ENCODE results near the gene RYR1.
"Not testable (repeated sequence)": the region's sequence is repeated elsewhere in the genome, so short reads cannot be mapped to it uniquely, and the experiment has no call there.

The RYR1 gene

DNA sequence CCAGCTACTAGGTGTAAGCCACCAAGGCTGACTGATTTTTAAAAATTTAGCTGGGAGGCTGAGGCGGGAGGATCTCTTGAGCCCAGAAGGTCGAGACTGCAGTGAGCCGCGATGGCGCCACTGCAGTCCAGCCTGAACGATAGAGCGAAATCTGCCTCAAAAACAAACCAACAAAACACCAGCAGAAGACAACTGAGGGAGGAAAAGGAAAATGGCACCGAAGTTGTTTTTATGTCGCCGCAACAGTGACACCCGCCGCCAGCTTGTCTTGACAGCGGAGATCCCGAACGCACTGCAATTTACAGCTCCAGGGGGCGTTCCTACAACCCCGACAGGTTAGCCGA is 30.9 kb upstream of the RYR1 start:
- Histone ChIP-seq H3K36me3 (peaks cover 29% of the 10 kb centered on the region), H3K27ac (peak overlapping the region; percentile 92), H3K27me3 (peaks cover 35% of the 10 kb centered on the region), H3K4me3 (ENCODE audit: low read depth in 1 of 2, low read length in 1 of 2) (peak overlapping the region; percentile 70 to 94), H3K4me1 (ENCODE audit: control insufficient read depth in 1 of 2, insufficient read depth in 1 of 2, low read depth in 1 of 2, low read length in 1 of 2) (peaks cover 13 to 15% of the 10 kb centered on the region in 2 experiments), H3K9me3 (no peaks in the 10 kb centered on the region)
- TF ChIP-seq CTCF (IDR thresholded peaks at IDR 0.05), result no peak

DNA sequence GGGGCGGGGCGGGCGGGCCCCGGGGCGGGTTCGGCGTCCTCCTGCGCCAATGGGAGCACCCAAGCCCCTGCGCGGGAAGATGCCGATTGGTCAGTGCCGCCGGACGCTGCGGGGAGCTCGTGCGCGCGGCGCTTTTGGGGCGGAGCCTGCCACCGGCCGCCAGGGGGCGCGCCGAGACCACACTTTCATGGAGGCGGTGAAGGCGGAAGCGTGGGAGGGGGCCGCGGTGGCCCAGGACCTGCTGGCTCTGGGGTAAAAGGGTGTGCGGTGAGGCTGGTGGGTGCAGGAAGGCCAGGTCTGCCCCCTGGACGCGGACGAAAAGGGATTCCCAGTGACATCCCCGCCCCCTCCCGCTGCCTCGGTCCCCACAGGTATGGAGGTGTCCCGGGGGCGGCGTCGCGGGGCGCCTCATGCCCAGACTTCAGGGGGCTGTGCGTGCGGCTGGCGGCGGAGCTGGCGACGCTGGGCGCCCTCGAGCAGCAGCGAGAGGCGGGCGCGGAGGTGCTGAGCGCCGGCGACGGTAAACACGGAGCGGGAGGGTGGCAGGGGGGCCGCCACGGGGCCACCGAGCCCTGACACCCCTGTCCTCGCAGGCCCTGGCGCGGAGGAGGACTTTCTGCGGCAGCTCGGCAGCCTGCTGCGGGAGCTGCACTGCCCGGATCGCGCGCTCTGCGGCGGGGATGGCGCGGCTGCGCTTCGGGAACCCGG is 30.4 kb upstream of the RYR1 start, which contains the start of gene FAM98C:
Gene FAM98C, plus strand, starts transcription at position 127 of the 708 bp plus-strand sequence. Its CDS starts 61 bp downstream, at position 188.
- H3K27ac ChIP-seq, result peak within 1 kb of the TSS; percentile 92
- H3K27me3 ChIP-seq, result peaks cover 30% of the 10 kb centered on the region
- H3K4me1 ChIP-seq (ENCODE audit: control insufficient read depth in 1 of 2, insufficient read depth in 1 of 2, low read depth in 1 of 2, low read length in 1 of 2), result peaks cover 13 to 15% of the 10 kb centered on the region in 2 experiments
- peaks cover 35% of the 10 kb centered on the region for H3K36me3 ChIP-seq
- no peaks in the 10 kb centered on the region for H3K9me3 ChIP-seq
- peak within 1 kb of the TSS; percentile 70 to 94 for H3K4me3 ChIP-seq (ENCODE audit: low read depth in 1 of 2, low read length in 1 of 2)
- TF ChIP-seq CTCF (IDR thresholded peaks at IDR 0.05), result peak; percentile 99

DNA sequence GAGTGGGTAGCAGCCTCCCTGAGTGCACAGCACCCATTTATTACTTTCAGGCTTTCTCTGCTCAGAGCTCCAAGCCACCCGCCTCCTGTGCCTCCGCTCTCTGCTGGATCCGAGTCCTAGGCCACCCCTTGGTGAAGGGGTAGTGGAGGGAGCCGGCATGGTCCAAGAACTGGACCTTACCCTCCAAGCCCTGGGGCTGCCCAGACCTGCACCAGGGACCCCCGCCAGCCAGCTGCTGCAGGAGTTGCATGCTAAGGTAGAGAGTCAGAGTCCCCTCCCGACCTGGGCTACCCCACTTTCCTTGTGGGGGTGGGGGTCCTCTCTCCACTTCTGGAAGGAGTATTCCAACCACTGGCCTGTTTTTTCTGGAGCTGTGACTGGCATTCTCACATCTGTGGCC is 28.6 kb upstream of the RYR1 start:
- no peak for TF ChIP-seq CTCF (IDR thresholded peaks at IDR 0.05)
- no peak overlapping the region for H3K4me3 ChIP-seq (ENCODE audit: low read depth in 1 of 2, low read length in 1 of 2)
- H3K4me1 ChIP-seq (ENCODE audit: control insufficient read depth in 1 of 2, insufficient read depth in 1 of 2, low read depth in 1 of 2, low read length in 1 of 2), result peaks cover 20 to 24% of the 10 kb centered on the region in 2 experiments
- peak overlapping the region; percentile 92 for H3K27ac ChIP-seq
- peaks cover 52% of the 10 kb centered on the region for H3K36me3 ChIP-seq
- H3K27me3 ChIP-seq, result peaks cover 12% of the 10 kb centered on the region
- no peaks in the 10 kb centered on the region for H3K9me3 ChIP-seq

DNA sequence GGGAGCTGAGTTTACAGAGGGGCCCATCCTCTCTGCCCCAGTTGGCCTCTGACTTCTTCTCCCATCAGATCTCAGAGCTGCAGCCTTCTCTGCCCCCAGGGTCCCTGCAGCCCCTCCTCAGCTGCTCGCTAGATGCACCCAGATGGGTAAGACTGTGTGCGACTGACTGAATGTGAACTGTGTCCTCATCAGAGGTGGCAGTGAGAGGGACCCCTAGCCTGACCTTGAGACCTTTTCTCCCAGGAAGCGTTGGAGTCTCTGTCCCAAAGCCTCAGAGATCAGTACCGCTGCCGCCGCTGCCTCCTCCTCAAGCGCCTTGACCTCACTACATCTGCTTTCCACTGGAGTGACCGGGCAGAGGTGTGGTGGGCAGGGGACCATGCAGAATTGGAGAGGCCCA is 28.2 kb upstream of the RYR1 start:
- Histone ChIP-seq H3K4me3 (ENCODE audit: low read depth in 1 of 2, low read length in 1 of 2) (no peak overlapping the region), H3K27ac (peak overlapping the region; percentile 92), H3K36me3 (peaks cover 56% of the 10 kb centered on the region), H3K27me3 (peaks cover 8% of the 10 kb centered on the region), H3K9me3 (no peaks in the 10 kb centered on the region), H3K4me1 (ENCODE audit: control insufficient read depth in 1 of 2, insufficient read depth in 1 of 2, low read depth in 1 of 2, low read length in 1 of 2) (peaks cover 24 to 26% of the 10 kb centered on the region in 2 experiments)
- no peak for TF ChIP-seq CTCF (IDR thresholded peaks at IDR 0.05)

DNA sequence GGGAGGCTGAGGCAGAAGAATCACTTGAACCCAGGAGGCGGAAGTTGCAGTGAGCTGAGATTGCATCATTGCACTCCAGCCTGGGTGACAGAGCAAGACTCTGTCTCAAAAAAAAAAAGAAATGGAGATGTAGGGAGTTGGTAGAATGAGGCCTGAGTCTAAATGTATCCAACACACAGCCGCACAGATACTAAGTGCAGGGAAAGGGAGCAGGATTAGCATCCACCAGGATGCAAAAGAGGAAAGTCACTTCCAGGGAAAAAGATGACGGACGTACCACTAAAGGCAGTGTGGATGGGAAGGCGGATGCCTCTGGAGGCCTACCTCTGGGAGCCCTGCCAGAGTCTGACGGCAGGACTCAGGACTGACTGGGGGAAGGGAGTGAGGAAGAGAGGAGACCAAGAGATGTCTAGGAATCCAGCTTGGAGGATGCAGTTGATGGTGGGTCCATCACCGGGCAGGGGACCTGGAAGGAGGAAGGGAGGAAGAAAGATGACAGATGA is 23.8 kb upstream of the RYR1 start:
- no peak for TF ChIP-seq CTCF (IDR thresholded peaks at IDR 0.05)
- peaks cover 11 to 13% of the 10 kb centered on the region in 2 experiments for H3K4me1 ChIP-seq (ENCODE audit: control insufficient read depth in 1 of 2, insufficient read depth in 1 of 2, low read depth in 1 of 2, low read length in 1 of 2)
- H3K9me3 ChIP-seq, result no peaks in the 10 kb centered on the region
- H3K36me3 ChIP-seq, result peaks cover 99% of the 10 kb centered on the region
- peak overlapping the region; percentile 73 for H3K27ac ChIP-seq
- H3K27me3 ChIP-seq, result no peaks in the 10 kb centered on the region
- no peak overlapping the region for H3K4me3 ChIP-seq (ENCODE audit: low read depth in 1 of 2, low read length in 1 of 2)

- H3K36me3 ChIP-seq, result peaks cover 99% of the 10 kb centered on the region
- peak overlapping the region; percentile 54 for H3K27ac ChIP-seq
- not testable (repeated sequence) for H3K4me3 ChIP-seq (ENCODE audit: low read depth in 1 of 2, low read length in 1 of 2); H3K27me3 ChIP-seq; H3K9me3 ChIP-seq
- H3K4me1 ChIP-seq (ENCODE audit: control insufficient read depth in 1 of 2, insufficient read depth in 1 of 2, low read depth in 1 of 2, low read length in 1 of 2), result peaks cover 11 to 13% of the 10 kb centered on the region in 2 experiments
These were observed 23.1 kb upstream of the RYR1 start for GRCh38 chr19:38410407-38410806.

Measured in neutrophil (primary cell).